Fibroblast of skin of left biceps (primary cell): ENCODE results near the gene CEP76.

Experiments
- DNase-seq, 2 experiments: peaks; one replicate each; pipeline ENCODE4 v3.0.0-alpha.2; 2013; ENCODE audit warnings: low read depth in 2 of 2

Gene CEP76, protein sequence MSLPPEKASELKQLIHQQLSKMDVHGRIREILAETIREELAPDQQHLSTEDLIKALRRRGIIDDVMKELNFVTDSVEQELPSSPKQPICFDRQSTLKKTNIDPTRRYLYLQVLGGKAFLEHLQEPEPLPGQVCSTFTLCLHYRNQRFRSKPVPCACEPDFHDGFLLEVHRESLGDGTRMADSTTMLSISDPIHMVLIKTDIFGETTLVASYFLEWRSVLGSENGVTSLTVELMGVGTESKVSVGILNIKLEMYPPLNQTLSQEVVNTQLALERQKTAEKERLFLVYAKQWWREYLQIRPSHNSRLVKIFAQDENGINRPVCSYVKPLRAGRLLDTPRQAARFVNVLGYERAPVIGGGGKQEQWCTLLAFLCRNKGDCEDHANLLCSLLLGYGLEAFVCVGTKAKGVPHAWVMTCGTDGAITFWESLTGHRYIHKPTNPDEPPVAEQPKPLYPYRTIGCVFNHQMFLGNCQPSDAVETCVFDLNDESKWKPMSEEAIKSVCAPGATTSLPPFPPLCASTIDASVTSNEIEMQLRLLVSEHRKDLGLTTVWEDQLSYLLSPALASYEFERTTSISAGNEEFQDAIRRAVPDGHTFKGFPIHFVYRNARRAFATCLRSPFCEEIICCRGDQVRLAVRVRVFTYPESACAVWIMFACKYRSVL

DNA sequence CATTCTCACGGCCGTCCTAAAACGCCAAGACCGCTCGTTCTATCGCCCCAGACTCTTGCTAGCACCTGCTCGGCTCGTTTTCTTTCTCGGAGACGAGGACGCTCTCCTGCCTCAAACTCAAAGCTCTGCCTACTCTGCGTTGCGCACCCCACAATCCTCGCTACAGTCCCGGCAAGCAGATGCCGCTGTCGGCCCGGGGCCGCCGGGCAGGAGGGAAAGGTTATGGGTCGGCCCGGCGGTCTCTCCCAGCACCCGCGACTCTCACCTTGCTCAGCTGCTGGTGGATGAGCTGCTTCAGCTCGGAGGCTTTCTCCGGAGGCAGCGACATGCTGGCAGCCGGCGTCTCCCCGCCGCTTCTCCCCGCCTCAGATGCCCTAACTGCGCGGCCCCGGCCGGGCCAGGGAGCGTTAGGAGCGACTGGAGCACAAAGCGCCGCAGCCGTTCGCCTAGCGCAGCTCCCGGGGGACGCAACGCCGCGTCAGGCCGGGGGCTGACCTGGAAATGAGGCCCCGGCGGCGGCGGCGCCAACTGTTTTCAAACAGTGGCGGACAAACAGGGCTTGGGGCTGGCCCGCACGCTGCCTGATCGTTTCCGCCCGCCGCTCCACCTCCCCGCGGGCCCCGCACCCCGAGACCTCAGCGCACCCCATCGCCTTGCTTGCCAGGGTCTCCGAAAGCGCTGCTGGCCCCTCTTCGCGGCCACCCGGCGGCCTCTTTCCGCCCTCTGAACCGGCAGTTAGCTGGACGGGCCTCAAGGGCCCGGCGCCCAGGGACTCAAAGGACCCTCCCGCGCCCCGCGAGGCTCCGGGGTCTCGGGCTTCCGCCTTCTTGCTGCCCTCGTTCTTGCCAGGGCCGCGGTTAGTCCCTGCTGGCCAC lies at the start of gene CEP76, which contains the start of gene PSMG2:
CEP76 (minus strand) TSS at position 503 of the 875 bp plus-strand sequence; CDS start at position 328, 175 bp downstream.
PSMG2 (plus strand) TSS at position 822 of the 875 bp plus-strand sequence. CDS start 66 bp downstream, outside the sequence.
- peak; percentile 67 to 70 for DNase-seq

DNA sequence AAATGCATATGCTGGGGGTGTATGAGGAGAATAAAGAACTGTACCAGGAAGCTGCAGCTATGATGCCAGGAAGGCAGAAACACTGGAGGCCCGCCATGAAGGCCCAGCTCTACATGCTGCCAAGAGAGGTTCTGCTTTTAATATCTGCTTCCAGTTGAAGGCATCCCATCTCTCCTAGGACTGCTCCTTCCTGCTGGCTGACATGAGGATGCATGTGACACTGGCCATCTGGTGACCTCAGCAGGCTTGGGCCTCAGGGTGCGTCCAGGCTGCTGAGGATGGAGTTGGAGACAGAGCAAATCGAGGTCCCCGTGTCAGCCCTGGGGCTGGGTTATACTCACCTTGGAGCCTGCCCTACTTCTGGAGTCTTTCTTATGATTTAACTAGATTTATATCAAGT lies 49.4 kb upstream of the CEP76 start:
- no peak for DNase-seq

DNA sequence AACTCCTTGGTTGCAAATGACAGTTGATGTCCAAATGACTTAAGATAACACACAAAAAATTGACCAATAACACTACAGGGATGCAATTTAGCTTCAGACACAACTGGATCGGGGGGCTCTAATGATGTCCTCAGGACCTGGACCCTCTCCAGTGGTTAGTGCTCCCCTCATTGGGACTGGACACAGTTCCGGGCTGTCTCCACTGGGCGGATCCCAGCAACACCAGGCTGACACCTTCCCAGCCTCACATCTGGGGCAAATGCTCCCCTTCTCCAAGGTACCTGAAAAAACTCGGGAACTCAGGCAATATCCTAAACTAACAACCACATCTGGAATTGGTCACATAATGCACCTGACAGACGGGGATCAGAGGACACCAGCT lies 49.0 kb upstream of the CEP76 start:
- DNase-seq = no peak

DNA sequence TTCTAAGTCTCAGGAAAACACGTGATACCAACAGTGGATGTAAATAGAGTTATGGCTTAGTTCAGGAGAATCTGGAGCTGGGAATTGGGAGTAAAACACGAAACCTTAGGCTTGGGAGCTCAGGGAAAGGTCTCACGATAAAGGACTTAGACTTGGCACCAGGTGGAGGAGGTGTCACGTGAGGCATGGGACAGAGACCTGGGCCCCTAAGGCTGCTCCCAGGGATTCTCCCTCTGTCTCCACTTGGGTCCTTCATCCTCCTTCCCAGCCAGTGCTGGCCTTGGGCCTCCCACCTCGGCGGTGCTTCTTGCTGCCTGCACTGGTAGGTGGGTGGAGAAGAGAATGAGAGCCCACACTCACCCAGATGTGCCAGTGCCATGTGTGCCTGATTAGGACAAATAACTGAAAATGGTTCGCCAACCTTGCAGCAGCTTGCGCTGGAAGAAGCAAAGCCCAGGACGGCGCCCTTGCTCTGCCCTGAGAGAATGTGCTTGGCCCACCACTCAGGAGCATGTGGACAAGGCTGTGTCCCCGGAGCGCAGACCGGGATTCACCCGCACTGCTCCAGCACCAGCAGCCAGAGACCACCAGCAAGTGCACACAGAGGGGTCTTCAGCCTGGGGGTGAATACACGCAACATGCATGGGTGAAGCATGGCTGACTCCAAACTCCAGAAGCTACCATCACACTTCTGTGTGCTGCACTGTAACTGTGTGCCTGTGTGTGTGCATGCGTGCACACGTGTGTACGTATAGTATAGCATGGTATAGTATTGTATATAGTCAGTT lies 48.4 kb upstream of the CEP76 start:
- no peak for DNase-seq

DNA sequence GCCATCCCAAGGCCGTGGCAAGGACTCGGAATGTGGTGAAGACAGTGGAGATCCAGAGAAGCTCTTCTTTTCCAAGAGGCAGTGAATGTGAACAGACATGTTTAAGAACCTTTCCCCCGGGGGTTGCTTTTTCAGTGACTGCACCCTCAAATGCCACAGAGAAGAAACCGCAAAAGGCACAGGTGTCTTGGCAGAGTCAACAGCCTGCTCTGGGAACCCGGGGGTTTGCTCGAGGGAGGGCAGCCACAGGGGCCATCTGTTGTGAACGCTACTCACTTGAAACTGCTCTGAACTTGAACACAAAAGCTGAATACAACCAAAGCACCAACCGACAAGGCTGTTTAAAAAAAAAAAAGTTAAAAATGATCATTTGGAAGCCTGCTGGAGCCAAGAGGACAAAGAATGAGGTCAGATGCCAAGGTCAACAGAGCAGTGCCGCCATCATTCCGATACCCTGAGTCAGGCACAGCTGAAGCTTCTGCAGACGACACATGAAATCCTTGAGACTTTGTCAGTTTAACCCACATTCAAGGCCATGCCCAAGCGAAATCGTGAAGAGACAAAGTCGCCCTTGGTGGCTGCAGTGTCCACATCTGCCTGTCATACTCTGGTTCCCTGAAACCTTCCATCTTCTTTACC lies 47.7 kb upstream of the CEP76 start:
- DNase-seq = no peak

DNA sequence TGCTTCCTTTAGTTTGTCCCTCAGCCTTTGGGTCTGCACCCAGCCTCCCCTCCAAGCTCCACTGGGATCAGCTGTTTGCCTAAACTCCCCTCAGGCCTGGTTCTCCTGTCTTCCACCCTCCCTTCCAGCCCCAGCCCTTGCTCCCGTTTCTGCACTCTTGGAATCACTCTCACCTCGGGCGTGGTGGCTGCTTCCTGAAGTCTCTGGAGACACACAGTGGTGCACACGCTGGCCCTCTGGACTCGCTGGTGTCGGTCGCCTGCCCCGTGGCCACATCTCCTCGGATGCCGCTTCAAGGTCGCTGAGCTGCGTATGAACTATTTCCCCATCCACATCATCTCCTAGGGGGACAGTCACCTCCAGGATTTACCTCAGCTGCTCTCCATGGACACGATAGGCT lies 46.6 kb upstream of the CEP76 start:
- no peak for DNase-seq

DNA sequence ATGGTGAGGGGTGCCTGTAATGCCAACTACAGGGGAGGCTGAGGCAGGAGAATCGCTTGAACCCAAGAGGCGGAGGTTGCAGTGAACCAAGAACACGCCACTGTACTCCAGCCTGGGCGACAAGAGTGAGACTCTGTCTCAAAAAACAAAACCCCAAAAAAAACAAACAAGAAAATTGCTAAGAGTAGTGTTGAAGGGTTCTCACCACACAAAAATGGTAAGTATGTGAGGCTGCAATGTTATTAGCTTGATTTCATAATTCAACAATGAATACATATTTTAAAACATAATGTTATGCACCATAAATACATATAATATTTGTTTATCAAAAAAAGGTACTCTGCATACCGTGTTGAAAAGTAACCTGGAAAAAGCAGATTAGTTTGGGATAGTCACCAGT lies 46.1 kb upstream of the CEP76 start:
- no peak for DNase-seq

DNA sequence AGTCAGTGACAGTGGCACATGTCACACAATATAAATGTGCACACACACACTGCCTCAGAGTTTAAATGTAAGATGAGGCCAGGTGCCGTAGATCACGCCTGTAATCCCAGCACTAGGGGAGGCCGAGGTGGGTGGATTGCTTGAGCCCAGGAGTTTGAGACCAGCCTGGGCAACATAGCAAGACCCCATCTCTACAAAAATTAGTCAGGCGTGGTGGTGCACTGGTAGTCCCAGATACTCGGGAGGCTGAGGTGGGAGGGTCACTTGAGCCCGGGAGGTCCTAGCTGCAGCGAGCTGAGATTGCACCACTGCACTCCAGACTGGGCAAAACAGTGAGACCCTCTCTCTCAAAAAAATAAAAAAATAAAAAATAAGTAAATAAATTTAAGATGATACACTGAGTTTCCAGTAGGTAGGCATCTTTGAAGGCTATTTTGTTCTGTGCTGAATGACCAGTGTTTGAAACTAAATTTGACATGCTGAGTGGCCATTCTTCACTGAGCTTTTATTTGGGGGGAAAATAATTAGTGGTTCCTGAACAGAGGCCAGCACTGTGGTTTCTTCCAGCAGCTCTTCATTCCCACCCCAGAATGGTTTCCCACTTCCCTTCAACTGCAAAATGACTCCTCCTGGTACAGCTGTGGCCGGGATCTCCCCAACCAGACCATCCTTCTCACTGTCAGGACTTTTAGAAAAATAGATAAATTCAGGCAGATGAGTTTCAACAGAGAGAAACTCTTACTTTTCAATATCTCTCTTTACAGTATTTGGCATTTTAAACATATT lies 45.2 kb upstream of the CEP76 start:
- DNase-seq = no peak

DNA sequence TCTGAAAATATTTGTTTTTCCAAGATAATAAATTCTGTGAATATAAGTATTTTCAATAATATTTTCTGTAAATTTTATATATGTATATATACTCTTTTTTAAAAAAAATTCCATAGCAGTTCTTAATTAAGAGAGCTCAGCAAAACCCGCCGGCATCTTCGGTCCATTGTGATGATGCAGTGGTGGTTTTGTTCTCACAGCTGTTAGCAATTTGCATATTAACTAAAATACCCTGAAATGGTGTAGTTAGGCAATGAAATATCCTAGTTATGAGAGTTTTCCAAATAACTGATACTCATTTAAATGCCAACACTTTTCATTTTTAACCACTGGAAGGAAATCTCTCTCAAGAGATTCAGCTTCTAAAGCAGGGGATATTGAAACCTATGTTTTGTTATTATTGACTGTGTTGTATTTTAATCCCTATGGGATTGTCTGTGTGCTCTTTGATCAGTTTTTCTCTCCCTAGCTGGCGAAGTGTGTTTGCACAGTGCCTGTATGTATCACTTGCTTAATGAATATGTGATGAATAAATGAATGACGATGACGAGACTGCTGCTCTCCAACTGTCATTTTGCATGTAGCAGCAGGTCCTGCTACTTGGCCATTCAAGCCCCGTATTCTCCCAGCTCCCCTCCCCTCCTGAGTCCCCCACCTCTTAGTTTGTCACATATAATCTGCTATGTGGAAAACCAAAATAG lies 42.7 kb upstream of the CEP76 start:
- DNase-seq = peak; percentile 67 to 69

DNA sequence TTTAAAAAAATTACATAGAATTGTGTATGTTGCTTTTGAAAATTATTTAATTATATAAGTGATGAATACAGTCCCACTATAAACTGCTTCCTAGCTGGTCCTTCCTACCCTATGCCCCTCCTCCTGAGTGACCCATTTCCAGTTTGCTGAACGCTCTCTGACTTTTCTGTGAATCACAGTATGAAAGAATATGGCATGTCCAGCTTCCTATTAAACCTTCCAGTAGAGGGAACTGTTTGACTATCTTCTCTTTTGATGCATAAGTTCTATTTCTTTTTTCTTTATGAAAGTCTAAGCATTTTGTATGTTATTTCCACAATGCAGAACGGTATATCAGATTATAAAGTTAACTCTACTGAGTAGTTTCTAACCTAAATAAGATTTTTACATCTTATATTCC lies 41.6 kb upstream of the CEP76 start:
- no peak for DNase-seq

DNA sequence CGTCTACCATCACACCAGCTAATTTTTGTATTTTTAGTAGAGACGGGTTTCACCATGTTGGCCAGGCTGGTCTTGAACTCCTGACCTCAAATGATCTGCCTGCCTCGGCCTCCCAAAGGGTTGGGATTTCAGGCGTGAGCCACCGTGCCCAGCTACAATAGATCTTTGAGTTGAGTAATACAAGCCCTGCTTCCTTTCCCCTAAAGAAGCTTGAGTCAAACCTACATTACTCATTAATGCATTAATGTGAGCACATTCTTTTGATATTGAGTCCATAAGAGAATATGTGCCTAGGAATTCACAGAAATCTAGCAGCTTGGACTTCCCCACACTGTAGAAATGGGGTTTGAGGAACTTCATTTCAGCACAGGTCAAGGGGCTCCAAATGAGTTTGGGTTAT lies 39.9 kb upstream of the CEP76 start:
- DNase-seq = peak; percentile 57 to 58

DNA sequence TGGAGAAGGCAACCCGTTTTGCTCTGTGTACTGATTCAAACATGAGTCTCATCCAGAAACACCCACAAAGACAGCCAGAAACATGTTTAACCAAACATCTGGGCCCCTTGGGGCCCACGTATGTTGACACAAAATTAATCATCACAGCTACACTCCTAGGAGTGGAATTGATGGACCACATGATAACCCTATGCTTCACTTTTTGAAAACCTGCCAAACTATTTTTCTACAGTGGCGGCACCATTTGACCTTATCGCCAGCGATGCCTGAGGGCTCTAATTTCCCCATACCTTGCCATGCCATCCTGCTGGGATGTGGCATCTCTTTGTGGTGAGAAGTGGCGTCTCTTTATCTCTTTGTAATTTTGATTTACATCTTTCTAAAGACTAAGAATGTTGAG lies 38.8 kb upstream of the CEP76 start:
- DNase-seq = peak in 1 of 2 experiments; percentile 39

DNA sequence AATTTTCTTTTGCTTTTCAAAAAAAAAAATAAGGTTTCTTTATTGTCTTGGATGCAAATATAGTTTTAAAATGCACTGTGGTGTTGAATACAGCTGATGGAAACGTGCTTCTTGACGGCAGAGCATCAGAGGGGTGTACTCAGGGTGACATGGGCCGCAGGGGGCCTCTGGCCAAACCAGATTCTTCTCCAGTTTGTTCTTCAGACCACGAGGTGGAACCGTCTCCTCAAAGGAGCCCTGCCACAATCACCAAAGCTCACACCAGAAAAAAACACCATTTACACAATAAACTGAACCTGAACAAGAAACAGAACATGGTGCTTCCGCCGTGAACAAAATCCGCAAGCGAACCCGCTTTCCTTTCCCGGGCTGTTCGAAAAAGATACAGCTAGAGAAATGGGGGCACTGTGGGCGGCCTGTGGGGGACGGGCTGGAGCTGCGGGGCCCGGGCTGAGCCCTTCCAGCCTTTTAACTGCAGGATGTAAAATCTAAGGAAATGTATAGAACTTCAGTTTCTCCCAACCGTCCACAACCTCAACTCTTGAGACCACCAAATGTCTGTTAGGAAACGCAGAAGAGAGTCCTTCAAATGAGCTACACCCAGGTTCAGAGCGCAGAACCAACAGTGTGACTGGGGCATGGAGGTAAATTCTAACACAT lies 34.9 kb upstream of the CEP76 start:
- no peak for DNase-seq

DNA sequence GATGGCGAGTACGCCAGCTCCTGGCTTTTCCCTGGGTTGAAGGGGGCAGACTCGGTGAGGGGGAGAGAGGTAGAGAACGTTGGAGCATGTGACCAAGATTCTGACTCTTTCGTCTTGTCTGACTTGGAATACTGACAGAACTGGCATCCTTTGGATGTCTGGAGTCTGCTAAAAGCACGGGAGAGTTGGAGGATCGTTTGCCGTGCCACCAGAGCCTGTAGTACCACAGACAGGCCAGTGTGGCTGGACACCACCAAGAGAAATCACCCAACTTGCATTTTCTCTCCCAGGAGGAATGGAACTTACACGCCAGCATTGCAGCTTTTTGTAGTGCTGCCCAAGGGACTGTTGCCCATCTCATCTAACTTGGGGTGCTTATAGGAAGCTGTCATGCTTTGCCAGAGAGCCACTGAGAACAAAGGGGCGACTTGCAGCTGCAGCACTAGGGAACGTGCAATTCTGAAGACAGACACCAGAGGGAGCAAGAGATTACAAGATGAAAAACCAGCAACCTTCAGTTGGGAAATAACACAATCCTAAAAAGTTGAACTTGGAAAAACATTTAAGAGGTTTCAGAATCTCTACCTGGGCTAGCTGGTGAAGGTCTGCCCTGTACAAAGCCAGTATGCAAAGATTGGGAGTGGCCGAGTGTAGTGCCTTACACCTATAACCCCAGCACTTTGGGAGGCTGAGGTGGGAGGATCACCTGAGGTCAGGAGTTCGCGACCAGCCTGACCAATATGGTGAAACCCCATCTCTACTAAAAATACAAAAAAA lies 24.4 kb upstream of the CEP76 start:
- DNase-seq = no peak

DNA sequence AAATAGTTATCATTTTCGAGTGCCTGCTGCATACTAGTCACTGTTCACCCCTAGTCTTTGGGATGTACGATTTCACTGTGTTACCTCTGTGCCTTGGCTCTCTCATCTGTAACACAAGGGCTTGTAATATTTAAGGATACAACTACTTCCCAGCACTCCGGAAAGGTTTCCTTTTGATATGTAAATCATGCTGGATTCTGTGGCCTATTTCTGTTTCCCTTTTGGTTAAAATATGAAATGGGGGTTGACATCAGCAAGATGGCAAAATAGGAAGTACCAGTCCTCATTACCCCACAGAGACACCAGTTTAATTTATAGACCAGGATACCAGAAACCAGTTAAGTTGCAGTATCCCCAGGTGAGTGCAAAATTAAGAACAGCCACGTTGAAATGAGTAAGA lies 23.8 kb upstream of the CEP76 start:
- no peak for DNase-seq

DNA sequence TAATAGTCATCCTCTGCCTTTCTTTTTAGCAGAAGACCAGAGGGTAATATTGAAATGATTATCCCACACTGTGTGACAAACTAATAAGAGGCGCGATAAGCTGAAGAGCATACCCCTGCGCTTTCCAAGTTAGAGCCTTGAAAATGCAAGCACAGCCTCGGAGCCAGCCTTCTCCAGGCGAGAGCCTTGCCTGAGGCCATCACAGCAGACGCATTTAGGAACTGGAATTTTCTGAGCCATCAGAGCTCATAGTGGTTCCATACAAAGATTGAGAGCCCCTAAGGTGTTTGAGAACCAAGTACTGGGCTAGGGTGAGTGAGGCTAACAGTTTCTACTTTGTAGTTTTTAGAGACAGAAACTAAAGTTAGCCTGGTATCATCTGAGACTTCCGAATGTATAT lies 20.2 kb upstream of the CEP76 start:
- no peak for DNase-seq

DNA sequence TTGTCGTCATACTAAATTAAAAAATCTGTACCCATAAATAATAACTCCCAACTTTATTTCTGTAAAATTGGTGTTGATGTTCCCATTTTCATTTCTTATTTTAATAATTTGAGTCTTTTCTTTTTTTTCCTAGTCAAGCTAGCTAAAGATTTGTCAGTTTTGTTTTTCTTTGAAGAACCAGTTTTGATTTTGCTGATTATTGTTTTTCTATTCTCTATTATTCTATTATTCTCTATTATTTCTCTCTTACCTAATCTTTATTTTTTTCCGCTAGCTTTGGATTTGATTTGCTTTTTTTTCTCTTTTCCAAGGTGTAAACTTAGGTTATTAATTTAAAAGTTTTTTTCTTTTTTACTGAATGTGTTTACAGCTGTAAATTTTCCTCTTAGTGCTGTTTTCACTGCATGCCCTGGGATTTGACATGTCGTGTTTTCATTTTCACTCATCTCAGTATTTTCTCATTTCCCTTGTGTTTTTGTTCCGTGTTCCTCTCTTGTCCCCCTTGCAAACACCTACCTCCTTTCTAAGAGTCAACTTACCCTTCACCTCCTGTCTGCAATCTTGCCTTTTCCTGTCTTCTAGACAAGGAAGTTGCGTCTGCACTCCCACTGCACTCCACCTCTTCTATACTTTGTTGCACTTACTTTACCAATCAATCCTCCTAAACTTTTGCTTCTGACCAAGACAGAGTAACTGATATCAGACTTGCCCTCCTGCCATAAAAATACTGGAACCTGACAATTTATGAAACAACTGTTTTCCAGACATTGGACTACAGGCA lies 19.2 kb upstream of the CEP76 start:
- no peak for DNase-seq
